ENCODE measurements around the gene AP1S1.

- TF ChIP-seq, protein P1, sequence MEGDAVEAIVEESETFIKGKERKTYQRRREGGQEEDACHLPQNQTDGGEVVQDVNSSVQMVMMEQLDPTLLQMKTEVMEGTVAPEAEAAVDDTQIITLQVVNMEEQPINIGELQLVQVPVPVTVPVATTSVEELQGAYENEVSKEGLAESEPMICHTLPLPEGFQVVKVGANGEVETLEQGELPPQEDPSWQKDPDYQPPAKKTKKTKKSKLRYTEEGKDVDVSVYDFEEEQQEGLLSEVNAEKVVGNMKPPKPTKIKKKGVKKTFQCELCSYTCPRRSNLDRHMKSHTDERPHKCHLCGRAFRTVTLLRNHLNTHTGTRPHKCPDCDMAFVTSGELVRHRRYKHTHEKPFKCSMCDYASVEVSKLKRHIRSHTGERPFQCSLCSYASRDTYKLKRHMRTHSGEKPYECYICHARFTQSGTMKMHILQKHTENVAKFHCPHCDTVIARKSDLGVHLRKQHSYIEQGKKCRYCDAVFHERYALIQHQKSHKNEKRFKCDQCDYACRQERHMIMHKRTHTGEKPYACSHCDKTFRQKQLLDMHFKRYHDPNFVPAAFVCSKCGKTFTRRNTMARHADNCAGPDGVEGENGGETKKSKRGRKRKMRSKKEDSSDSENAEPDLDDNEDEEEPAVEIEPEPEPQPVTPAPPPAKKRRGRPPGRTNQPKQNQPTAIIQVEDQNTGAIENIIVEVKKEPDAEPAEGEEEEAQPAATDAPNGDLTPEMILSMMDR (IDR thresholded peaks at IDR 0.05) = no peak
- TF ChIP-seq ZFX (IDR thresholded peaks at IDR 0.05; ENCODE audit: borderline replicate concordance) = no peak
Observed at GRCh38 chr7:101200504-101200861, 46.2 kb downstream of the AP1S1 start.

Data from 22Rv1 (cell line).